ENCODE data around the gene HGFAC. TPM values are rescaled to one million over a fixed set of nuclear protein-coding genes. Genes with fewer than 3 reads are reported as not detected.

The HGFAC gene
- total RNA-seq, 2 donors from 2014 or later = 0.52 TPM; not detected in 1

GRCh38 chr4:3411676-3412075, 30.1 kb upstream of the HGFAC start:
- no peak overlapping the region for H3K4me3 ChIP-seq
- intact Hi-C loops (cut with DNase I) = no loop called here
- no peaks in the 10 kb centered on the region for H3K9me3 ChIP-seq
- no peak overlapping the region for H3K27ac ChIP-seq
- H3K4me1 ChIP-seq = no peaks in the 10 kb centered on the region
- H3K27me3 ChIP-seq = no peaks in the 10 kb centered on the region
- DNase-seq = no peak
- TF ChIP-seq CTCF (IDR thresholded peaks at IDR 0.05) = no peak
- H3K36me3 ChIP-seq = no peaks in the 10 kb centered on the region
- no peak overlapping the region for H3K9ac ChIP-seq (ENCODE audit: low read depth in 2 of 2, low read length in 2 of 2)

GRCh38 chr4:3412257-3413020, 29.3 kb upstream of the HGFAC start:
- no peak for DNase-seq
- Histone ChIP-seq H3K27me3 (no peaks in the 10 kb centered on the region), H3K4me1 (no peaks in the 10 kb centered on the region), H3K36me3 (no peaks in the 10 kb centered on the region), H3K9me3 (no peaks in the 10 kb centered on the region), H3K9ac (ENCODE audit: low read depth in 2 of 2, low read length in 2 of 2) (no peak overlapping the region), H3K27ac (no peak overlapping the region), H3K4me3 (no peak overlapping the region)
- intact Hi-C loops (cut with DNase I) = no loop called here
- no peak for TF ChIP-seq CTCF (IDR thresholded peaks at IDR 0.05)

GRCh38 chr4:3413217-3413671, 28.5 kb upstream of the HGFAC start:
- H3K4me1 ChIP-seq = no peaks in the 10 kb centered on the region
- H3K36me3 ChIP-seq = no peaks in the 10 kb centered on the region
- intact Hi-C loops (cut with DNase I) = no loop called here
- no peak overlapping the region for H3K27ac ChIP-seq
- H3K9ac ChIP-seq (ENCODE audit: low read depth in 2 of 2, low read length in 2 of 2) = no peak overlapping the region
- no peak for DNase-seq
- no peak for TF ChIP-seq CTCF (IDR thresholded peaks at IDR 0.05)
- no peaks in the 10 kb centered on the region for H3K9me3 ChIP-seq
- no peaks in the 10 kb centered on the region for H3K27me3 ChIP-seq
- no peak overlapping the region for H3K4me3 ChIP-seq

GRCh38 chr4:3413675-3414420, 27.9 kb upstream of the HGFAC start:
- no peak for DNase-seq
- no peak for TF ChIP-seq CTCF (IDR thresholded peaks at IDR 0.05)
- H3K27ac ChIP-seq = no peak overlapping the region
- no peaks in the 10 kb centered on the region for H3K27me3 ChIP-seq
- H3K36me3 ChIP-seq = no peaks in the 10 kb centered on the region
- intact Hi-C loops (cut with DNase I) = no loop called here
- no peak overlapping the region for H3K9ac ChIP-seq (ENCODE audit: low read depth in 2 of 2, low read length in 2 of 2)
- H3K9me3 ChIP-seq = no peaks in the 10 kb centered on the region
- H3K4me1 ChIP-seq = no peaks in the 10 kb centered on the region
- H3K4me3 ChIP-seq = no peak overlapping the region

- Histone ChIP-seq H3K4me1 (no peaks in the 10 kb centered on the region), H3K27me3 (no peaks in the 10 kb centered on the region), H3K4me3 (no peak overlapping the region), H3K9ac (ENCODE audit: low read depth in 2 of 2, low read length in 2 of 2) (no peak overlapping the region), H3K27ac (no peak overlapping the region), H3K36me3 (no peaks in the 10 kb centered on the region), H3K9me3 (no peaks in the 10 kb centered on the region)
- DNase-seq = no peak
- TF ChIP-seq CTCF (IDR thresholded peaks at IDR 0.05) = no peak
- intact Hi-C loops (cut with DNase I) = no loop called here
Observed at GRCh38 chr4:3414421-3415279, 27.1 kb upstream of the HGFAC start.
